Measurements from ENCODE around the gene RBM41.

DNA sequence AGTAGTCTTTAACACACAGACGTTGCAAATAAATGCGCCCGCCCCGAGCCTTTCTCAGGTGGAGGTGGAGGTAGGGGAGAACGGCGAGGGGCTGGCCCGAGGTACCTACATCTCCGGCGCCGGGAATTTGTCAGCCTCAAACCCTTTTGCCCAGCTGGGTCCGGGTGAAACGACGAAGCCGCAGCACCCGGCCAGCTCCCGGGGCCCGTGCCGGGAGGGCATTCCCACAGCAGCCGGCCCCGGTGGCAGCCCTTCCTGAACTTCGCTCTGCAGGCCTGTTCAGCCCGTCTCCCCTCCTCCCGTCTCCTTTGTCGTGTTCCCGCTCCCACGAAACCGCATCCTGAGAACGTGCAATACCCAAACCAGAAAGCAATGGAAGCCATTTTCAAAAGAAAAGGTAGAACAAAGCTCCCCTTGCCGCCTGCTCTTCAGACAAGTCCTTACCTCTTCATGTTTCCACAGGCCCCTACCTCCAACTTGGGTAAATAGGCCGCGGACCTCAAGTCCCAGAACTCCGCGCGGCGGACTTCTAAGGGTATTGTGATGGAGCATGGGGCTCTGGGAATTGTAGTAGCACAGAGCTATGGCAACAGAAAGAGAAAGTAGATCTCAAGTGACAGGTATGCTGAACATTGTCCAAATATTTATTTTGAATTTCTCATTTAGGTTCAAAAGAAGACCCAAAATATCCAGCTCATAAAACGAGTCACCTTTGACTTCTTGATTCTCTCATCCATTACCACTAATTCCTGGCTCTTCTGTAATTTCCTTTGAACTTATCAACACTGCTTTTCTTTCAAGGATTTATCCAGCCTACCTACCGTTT lies at the start of gene RBM41:
- TF ChIP-seq, protein P1, sequence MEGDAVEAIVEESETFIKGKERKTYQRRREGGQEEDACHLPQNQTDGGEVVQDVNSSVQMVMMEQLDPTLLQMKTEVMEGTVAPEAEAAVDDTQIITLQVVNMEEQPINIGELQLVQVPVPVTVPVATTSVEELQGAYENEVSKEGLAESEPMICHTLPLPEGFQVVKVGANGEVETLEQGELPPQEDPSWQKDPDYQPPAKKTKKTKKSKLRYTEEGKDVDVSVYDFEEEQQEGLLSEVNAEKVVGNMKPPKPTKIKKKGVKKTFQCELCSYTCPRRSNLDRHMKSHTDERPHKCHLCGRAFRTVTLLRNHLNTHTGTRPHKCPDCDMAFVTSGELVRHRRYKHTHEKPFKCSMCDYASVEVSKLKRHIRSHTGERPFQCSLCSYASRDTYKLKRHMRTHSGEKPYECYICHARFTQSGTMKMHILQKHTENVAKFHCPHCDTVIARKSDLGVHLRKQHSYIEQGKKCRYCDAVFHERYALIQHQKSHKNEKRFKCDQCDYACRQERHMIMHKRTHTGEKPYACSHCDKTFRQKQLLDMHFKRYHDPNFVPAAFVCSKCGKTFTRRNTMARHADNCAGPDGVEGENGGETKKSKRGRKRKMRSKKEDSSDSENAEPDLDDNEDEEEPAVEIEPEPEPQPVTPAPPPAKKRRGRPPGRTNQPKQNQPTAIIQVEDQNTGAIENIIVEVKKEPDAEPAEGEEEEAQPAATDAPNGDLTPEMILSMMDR (IDR thresholded peaks at IDR 0.05; ENCODE audit: poor library complexity): no peak
- TF ChIP-seq EZH2 (IDR thresholded peaks at IDR 0.05; ENCODE audit: borderline replicate concordance): no peak

All from hepatocyte (in vitro differentiated cells).